Measurements from ENCODE around the gene ETV3L. TPM values are rescaled to one million over a fixed set of nuclear protein-coding genes. Genes with fewer than 3 reads are reported as not detected.
"Not testable (repeated sequence)": the region's sequence is repeated elsewhere in the genome, so short reads cannot be mapped to it uniquely, and the experiment has no call there.

Gene ETV3L
- polyA plus RNA-seq, 6 donors from 2014 or later, result not detected

GRCh38 chr1:157107702-157108101, 8.1 kb upstream of the ETV3L start:
- no peak for DNase-seq
- Mint-ChIP-seq H3K36me3 (no peaks in the 10 kb centered on the region), H3K9me3 (no peaks in the 10 kb centered on the region), H3K4me3 (no peak overlapping the region), H3K4me1 (peaks cover 0 to 11% (median 11%) of the 10 kb centered on the region in 3 donors), H3K27ac (no peak overlapping the region), H3K27me3 (peaks cover 36 to 85% (median 70%) of the 10 kb centered on the region in 3 donors)
- no peak for ATAC-seq (ENCODE audit: low read depth in 2 of 2)

GRCh38 chr1:157106813-157107189, 7.2 kb upstream of the ETV3L start:
- H3K36me3 Mint-ChIP-seq, result no peaks in the 10 kb centered on the region
- H3K4me1 Mint-ChIP-seq, result peaks cover 0 to 11% (median 11%) of the 10 kb centered on the region in 3 donors
- ATAC-seq (ENCODE audit: low read depth in 2 of 2), result peak in 1 of 2 donors; percentile 9
- no peaks in the 10 kb centered on the region for H3K9me3 Mint-ChIP-seq
- H3K4me3 Mint-ChIP-seq, result no peak overlapping the region
- DNase-seq, result no peak
- H3K27me3 Mint-ChIP-seq, result peaks cover 36 to 82% (median 68%) of the 10 kb centered on the region in 3 donors
- H3K27ac Mint-ChIP-seq, result peak overlapping the region in 1 of 6 donors; percentile 52

- H3K9me3 Mint-ChIP-seq, result no peaks in the 10 kb centered on the region
- DNase-seq (no peak), ATAC-seq (ENCODE audit: low read depth in 2 of 2) (peak; percentile 77 to 85)
Measured at GRCh38 chr1:157105988-157106812, 6.6 kb upstream of the ETV3L start.

GRCh38 chr1:157105298-157105987, 5.8 kb upstream of the ETV3L start:
- Mint-ChIP-seq H3K4me1 (peaks cover 0 to 11% (median 11%) of the 10 kb centered on the region in 3 donors), H3K36me3 (no peaks in the 10 kb centered on the region), H3K27me3 (peaks cover 32 to 79% (median 56%) of the 10 kb centered on the region in 3 donors), H3K9me3 (no peaks in the 10 kb centered on the region), H3K4me3 (no peak overlapping the region), H3K27ac (peak overlapping the region in 2 of 6 donors; percentile 1 to 54)
- ATAC-seq (ENCODE audit: low read depth in 2 of 2), result no peak
- DNase-seq, result no peak

More at GRCh38 chr1:157105988-157106812, 6.6 kb upstream of the ETV3L start:
- peaks cover 36 to 76% (median 62%) of the 10 kb centered on the region in 3 donors for H3K27me3 Mint-ChIP-seq
- no peaks in the 10 kb centered on the region for H3K36me3 Mint-ChIP-seq
- peaks cover 0 to 11% (median 11%) of the 10 kb centered on the region in 3 donors for H3K4me1 Mint-ChIP-seq
- H3K4me3 Mint-ChIP-seq, result no peak overlapping the region
- peak overlapping the region in 4 of 6 donors; percentile 1 to 74 (median 52) for H3K27ac Mint-ChIP-seq

- Mint-ChIP-seq H3K36me3 (no peaks in the 10 kb centered on the region), H3K9me3 (no peaks in the 10 kb centered on the region), H3K4me3 (no peak overlapping the region), H3K4me1 (peaks cover 0 to 11% (median 11%) of the 10 kb centered on the region in 3 donors), H3K27me3 (peaks cover 32 to 74% (median 52%) of the 10 kb centered on the region in 3 donors), H3K27ac (peak overlapping the region in 1 of 6 donors; percentile 3)
- DNase-seq (no peak), ATAC-seq (ENCODE audit: low read depth in 2 of 2) (no peak)
Measured at GRCh38 chr1:157104598-157105293, 5.1 kb upstream of the ETV3L start.

- no peak for ATAC-seq (ENCODE audit: low read depth in 2 of 2)
- no peak overlapping the region for H3K27ac Mint-ChIP-seq
- no peaks in the 10 kb centered on the region for H3K36me3 Mint-ChIP-seq
- peaks cover 5 to 11% (median 11%) of the 10 kb centered on the region in 3 donors for H3K4me1 Mint-ChIP-seq
- no peak for DNase-seq
- no peak overlapping the region for H3K4me3 Mint-ChIP-seq
- no peaks in the 10 kb centered on the region for H3K9me3 Mint-ChIP-seq
- peaks cover 22 to 61% (median 37%) of the 10 kb centered on the region in 3 donors for H3K27me3 Mint-ChIP-seq
Measured at GRCh38 chr1:157103268-157103667, 3.7 kb upstream of the ETV3L start.

- Mint-ChIP-seq H3K36me3 (no peaks in the 10 kb centered on the region), H3K4me1 (peaks cover 2 to 5% (median 2%) of the 10 kb centered on the region in 3 donors), H3K27ac (peak overlapping the region in 1 of 6 donors; percentile 85), H3K9me3 (no peaks in the 10 kb centered on the region), H3K4me3 (peak overlapping the region in 1 of 8 donors; percentile 59), H3K27me3 (peaks cover 23 to 45% (median 29%) of the 10 kb centered on the region in 3 donors)
- DNase-seq (no peak), ATAC-seq (ENCODE audit: low read depth in 2 of 2) (no peak)
Measured at GRCh38 chr1:157101149-157101548, 1.5 kb upstream of the ETV3L start.

GRCh38 chr1:157098987-157099632, 498 bp downstream of the ETV3L start:
- not testable (repeated sequence) for H3K4me1 Mint-ChIP-seq; H3K36me3 Mint-ChIP-seq; H3K9me3 Mint-ChIP-seq; DNase-seq; H3K27ac Mint-ChIP-seq; ATAC-seq (ENCODE audit: low read depth in 2 of 2)
- H3K4me3 Mint-ChIP-seq, result peak overlapping the region in 1 of 8 donors; percentile 63
- H3K27me3 Mint-ChIP-seq, result peaks cover 19 to 26% (median 26%) of the 10 kb centered on the region in 3 donors

GRCh38 chr1:157098519-157098918, 1.1 kb downstream of the ETV3L start:
- H3K27me3 Mint-ChIP-seq, result peaks cover 13 to 26% (median 24%) of the 10 kb centered on the region in 3 donors
- ATAC-seq (ENCODE audit: low read depth in 2 of 2) (no peak), DNase-seq (no peak)
- peaks cover 0 to 5% (median 0%) of the 10 kb centered on the region in 3 donors for H3K4me1 Mint-ChIP-seq
- no peaks in the 10 kb centered on the region for H3K9me3 Mint-ChIP-seq
- no peak overlapping the region for H3K4me3 Mint-ChIP-seq
- H3K36me3 Mint-ChIP-seq, result no peaks in the 10 kb centered on the region
- H3K27ac Mint-ChIP-seq, result peak overlapping the region in 1 of 6 donors; percentile 33

GRCh38 chr1:157097692-157098091, 1.9 kb downstream of the ETV3L start:
- Mint-ChIP-seq H3K36me3 (no peaks in the 10 kb centered on the region), H3K9me3 (no peaks in the 10 kb centered on the region), H3K27ac (peak overlapping the region in 1 of 6 donors; percentile 16), H3K4me1 (peaks cover 0 to 5% (median 0%) of the 10 kb centered on the region in 3 donors), H3K27me3 (peaks cover 7 to 26% (median 17%) of the 10 kb centered on the region in 3 donors), H3K4me3 (no peak overlapping the region)
- DNase-seq, result no peak
- ATAC-seq (ENCODE audit: low read depth in 2 of 2), result no peak

GRCh38 chr1:157096881-157097280, 2.7 kb downstream of the ETV3L start:
- Mint-ChIP-seq H3K36me3 (no peaks in the 10 kb centered on the region), H3K4me3 (no peak overlapping the region), H3K27ac (no peak overlapping the region), H3K27me3 (peaks cover 3 to 19% (median 11%) of the 10 kb centered on the region in 3 donors), H3K9me3 (no peaks in the 10 kb centered on the region), H3K4me1 (peaks cover 0 to 5% (median 0%) of the 10 kb centered on the region in 3 donors)
- DNase-seq, result no peak
- no peak for ATAC-seq (ENCODE audit: low read depth in 2 of 2)

GRCh38 chr1:157095551-157095950, 4.1 kb downstream of the ETV3L start:
- Mint-ChIP-seq H3K36me3 (no peaks in the 10 kb centered on the region), H3K4me1 (peaks cover 0 to 5% (median 0%) of the 10 kb centered on the region in 3 donors), H3K9me3 (no peaks in the 10 kb centered on the region), H3K27me3 (peaks cover 3 to 19% (median 14%) of the 10 kb centered on the region in 3 donors), H3K27ac (no peak overlapping the region), H3K4me3 (no peak overlapping the region)
- ATAC-seq (ENCODE audit: low read depth in 2 of 2) (no peak), DNase-seq (no peak)

- H3K9me3 Mint-ChIP-seq, result no peaks in the 10 kb centered on the region
- ATAC-seq (ENCODE audit: low read depth in 2 of 2), result no peak
- H3K27me3 Mint-ChIP-seq, result peaks cover 5 to 19% (median 18%) of the 10 kb centered on the region in 3 donors
- H3K4me1 Mint-ChIP-seq, result peaks cover 0 to 5% (median 2%) of the 10 kb centered on the region in 3 donors
- H3K4me3 Mint-ChIP-seq, result no peak overlapping the region
- no peak for DNase-seq
- H3K27ac Mint-ChIP-seq, result no peak overlapping the region
- no peaks in the 10 kb centered on the region for H3K36me3 Mint-ChIP-seq
Measured at GRCh38 chr1:157095091-157095490, 4.5 kb downstream of the ETV3L start.

All from naive B cell (primary cell).